ENCODE measurements around the gene RELCH. TPM values are rescaled to one million over a fixed set of nuclear protein-coding genes. Genes with fewer than 3 reads are reported as not detected.

The RELCH gene
- total and polyA plus RNA-seq, 2 of the 13 experiments (the other 11 are each of a cell fraction or from before 2014, with no cell fraction given), result 5.6 to 31.7 TPM

DNA sequence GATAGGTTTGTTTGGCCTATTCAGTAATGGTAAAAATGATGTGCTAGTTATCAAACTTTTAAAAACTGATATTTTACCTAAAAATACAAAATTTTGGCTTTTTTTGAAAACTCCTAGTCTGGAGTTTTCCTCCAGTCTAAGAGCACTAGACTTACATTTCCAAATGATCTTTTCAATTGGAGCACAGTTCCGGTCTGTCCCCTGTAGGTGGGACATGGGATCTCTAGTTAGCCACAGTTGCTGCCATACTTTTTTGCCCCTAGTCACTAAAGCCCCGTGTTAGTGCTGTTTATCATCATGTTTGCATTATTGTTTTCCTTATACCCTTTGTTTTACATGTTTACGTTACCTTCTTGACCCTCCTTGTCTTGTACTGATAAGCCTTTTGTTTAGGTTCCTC lies 52.4 kb downstream of the RELCH start:
- ATAC-seq, result no peak
- TF ChIP-seq U2AF1 (optimal IDR thresholded peaks at IDR 0.05; ENCODE audit: low read depth, low read length) (no peak), ISL2 (CRISPR knock-in tag; IDR thresholded peaks at IDR 0.05) (no peak), POGZ (CRISPR knock-in tag; IDR thresholded peaks at IDR 0.05) (no peak), DPF2 (CRISPR knock-in tag; IDR thresholded peaks at IDR 0.05; ENCODE audit: borderline replicate concordance, low read depth) (no peak), TCF7L2 (IDR thresholded peaks at IDR 0.05; ENCODE audit: low read depth, low read length) (no peak), NR2F2 (IDR thresholded peaks at IDR 0.05; ENCODE audit: borderline replicate concordance, low read depth) (no peak), AKAP8 (CRISPR knock-in tag; IDR thresholded peaks at IDR 0.05) (no peak), ZNF33A (CRISPR knock-in tag; IDR thresholded peaks at IDR 0.05; ENCODE audit: borderline replicate concordance) (no peak), DRAP1 (CRISPR knock-in tag; IDR thresholded peaks at IDR 0.05) (no peak), AKNA (CRISPR knock-in tag; IDR thresholded peaks at IDR 0.05; ENCODE audit: borderline replicate concordance) (no peak), ZFP41 (CRISPR knock-in tag; IDR thresholded peaks at IDR 0.05; ENCODE audit: borderline replicate concordance) (no peak), SRY (CRISPR knock-in tag; IDR thresholded peaks at IDR 0.05) (no peak), ARNT2 (CRISPR knock-in tag; IDR thresholded peaks at IDR 0.05; ENCODE audit: low read depth) (no peak), ZNF274 (CRISPR knock-in tag; IDR thresholded peaks at IDR 0.05) (no peak), MYNN (CRISPR knock-in tag; IDR thresholded peaks at IDR 0.05; ENCODE audit: low read depth) (no peak), ZSCAN21 (CRISPR knock-in tag; IDR thresholded peaks at IDR 0.05; ENCODE audit: borderline replicate concordance) (no peak)
- TF ChIP-seq, protein P1, sequence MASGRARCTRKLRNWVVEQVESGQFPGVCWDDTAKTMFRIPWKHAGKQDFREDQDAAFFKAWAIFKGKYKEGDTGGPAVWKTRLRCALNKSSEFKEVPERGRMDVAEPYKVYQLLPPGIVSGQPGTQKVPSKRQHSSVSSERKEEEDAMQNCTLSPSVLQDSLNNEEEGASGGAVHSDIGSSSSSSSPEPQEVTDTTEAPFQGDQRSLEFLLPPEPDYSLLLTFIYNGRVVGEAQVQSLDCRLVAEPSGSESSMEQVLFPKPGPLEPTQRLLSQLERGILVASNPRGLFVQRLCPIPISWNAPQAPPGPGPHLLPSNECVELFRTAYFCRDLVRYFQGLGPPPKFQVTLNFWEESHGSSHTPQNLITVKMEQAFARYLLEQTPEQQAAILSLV (CRISPR knock-in tag; IDR thresholded peaks at IDR 0.05; ENCODE audit: borderline replicate concordance), result no peak
- TF ChIP-seq, protein P2, sequence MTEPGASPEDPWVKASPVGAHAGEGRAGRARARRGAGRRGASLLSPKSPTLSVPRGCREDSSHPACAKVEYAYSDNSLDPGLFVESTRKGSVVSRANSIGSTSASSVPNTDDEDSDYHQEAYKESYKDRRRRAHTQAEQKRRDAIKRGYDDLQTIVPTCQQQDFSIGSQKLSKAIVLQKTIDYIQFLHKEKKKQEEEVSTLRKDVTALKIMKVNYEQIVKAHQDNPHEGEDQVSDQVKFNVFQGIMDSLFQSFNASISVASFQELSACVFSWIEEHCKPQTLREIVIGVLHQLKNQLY (CRISPR knock-in tag; IDR thresholded peaks at IDR 0.05), result no peak
- intact Hi-C loops (cut with micrococcal nuclease; ENCODE audit: unreplicated experiment) (no loop called here), in situ Hi-C loops (cut with HindIII; ENCODE audit: extremely low pct_ligation_motif_present, low pct_unique_long_range_greater_than_20kb) (no loop called here)
- Histone ChIP-seq H3K27me3 (ENCODE audit: control insufficient read depth in 1 of 2, insufficient read depth in 2 of 2, low read length in 2 of 2) (no peaks in the 10 kb centered on the region), H2AFZ (ENCODE audit: low read length) (no peak overlapping the region), H3K36me3 (replicated peaks in 1 of 2; ENCODE audit: control insufficient read depth in 1 of 2, insufficient read depth in 2 of 2, low read length in 2 of 2) (peaks cover 0 to 7% of the 10 kb centered on the region in 2 experiments; a peak in 3 of 5 replicates), H3K4me1 (ENCODE audit: insufficient read depth, low read length) (no peaks in the 10 kb centered on the region), H3K9ac (ENCODE audit: insufficient read depth, low read depth, low read length) (no peak overlapping the region), H3K4me3 (replicated peaks in 1 of 3; ENCODE audit: insufficient read depth in 1 of 3, low read depth in 2 of 3, low read length in 3 of 3) (no peak overlapping the region), H3K4me2 (ENCODE audit: low read depth, low read length) (no peak overlapping the region), H3K79me2 (ENCODE audit: insufficient read depth, low read length) (no peaks in the 10 kb centered on the region), H3K27ac (ENCODE audit: extremely low read length, insufficient read depth, low read length) (no peak overlapping the region), H3K9me3 (ENCODE audit: low read length) (no peaks in the 10 kb centered on the region), H4K20me1 (ENCODE audit: insufficient read depth, low read length) (no peaks in the 10 kb centered on the region)
- FAIRE-seq, result no peak
- 96% methylated on average over 3 of the region's 3 CpGs for WGBS (ENCODE audit: low lambda C conversion rate)
- ChIA-PET POLR2A (no interaction called here), CTCF (ENCODE audit: low intra/inter-chr PET ratio, low total read pairs) (no interaction called here)
- DNase-seq (ENCODE audit: low spot score), result peak; percentile 1
- no TSS peak for BruUV-seq (replicated peaks)
